WTC11 (cell line): ENCODE results near the gene MIPEP.

ENCODE experiments used
- CREB1 ChIP-seq: sonication (generic); formaldehyde crosslinking; IDR thresholded peaks from 2 replicates; pipeline ENCODE4 v1.8.0; 2023; ENCODE audit warnings: mild to moderate bottlenecking, missing genetic modification reagents
- ETV6 ChIP-seq: sonication (generic); formaldehyde crosslinking; IDR thresholded peaks from 2 replicates; pipeline ENCODE4 v1.8.1; 2022; ENCODE audit warnings: mild to moderate bottlenecking, missing genetic modification reagents
- SP1 ChIP-seq: sonication (generic); formaldehyde crosslinking; conservative IDR thresholded peaks from 2 replicates; pipeline ENCODE4 v1.8.1; 2022; ENCODE audit warnings: missing genetic modification reagents
- TP53 ChIP-seq: sonication (generic); formaldehyde crosslinking; IDR thresholded peaks from 2 replicates; pipeline ENCODE4 v1.8.1; 2023; ENCODE audit warnings: mild to moderate bottlenecking, missing genetic modification reagents
- TF ChIP-seq, protein P1 (sequence below): fragments of 200-600 bp; IDR thresholded peaks from 2 replicates; pipeline ENCODE4 v1.8.0; 2022; ENCODE audit warnings: antibody characterized with exemption
- TF ChIP-seq, protein P2 (sequence below): sonication (generic); formaldehyde crosslinking; IDR thresholded peaks from 2 replicates; pipeline ENCODE4 v1.8.1; 2022; ENCODE audit warnings: low read depth, mild to moderate bottlenecking, moderate library complexity, missing genetic modification reagents, borderline replicate concordance
- TF ChIP-seq, protein P3 (sequence below): sonication (generic); formaldehyde crosslinking; IDR thresholded peaks from 2 replicates; pipeline ENCODE4 v1.8.1; 2023; ENCODE audit warnings: mild to moderate bottlenecking, missing genetic modification reagents
- TF ChIP-seq, protein P4 (sequence below): fragments of 250-450 bp; sonication (Bioruptor Pico); IDR thresholded peaks from 2 replicates; pipeline ENCODE4 v1.9.0; 2021; ENCODE audit warnings: mild to moderate bottlenecking
- TF ChIP-seq, protein P5 (sequence below): sonication (generic); formaldehyde crosslinking; IDR thresholded peaks from 2 replicates; pipeline ENCODE4 v1.8.0; 2022; ENCODE audit warnings: missing genetic modification reagents
- TF ChIP-seq, protein P6 (sequence below): sonication (generic); formaldehyde crosslinking; IDR thresholded peaks from 2 replicates; pipeline ENCODE4 v1.8.0; 2022; ENCODE audit warnings: mild to moderate bottlenecking, missing genetic modification reagents
- TF ChIP-seq, protein P7 (sequence below): sonication (generic); formaldehyde crosslinking; IDR thresholded peaks from 2 replicates; pipeline ENCODE4 v1.8.1; 2022; ENCODE audit warnings: low read depth, missing genetic modification reagents, borderline replicate concordance
- TF ChIP-seq, protein P8 (sequence below): sonication (generic); formaldehyde crosslinking; IDR thresholded peaks from 2 replicates; pipeline ENCODE4 v1.8.1; 2023; ENCODE audit warnings: mild to moderate bottlenecking, missing genetic modification reagents, borderline replicate concordance
- TF ChIP-seq, protein P9 (sequence below): sonication (generic); formaldehyde crosslinking; IDR thresholded peaks from 2 replicates; pipeline ENCODE4 v1.8.0; 2022; ENCODE audit warnings: mild to moderate bottlenecking, missing genetic modification reagents

DNA sequence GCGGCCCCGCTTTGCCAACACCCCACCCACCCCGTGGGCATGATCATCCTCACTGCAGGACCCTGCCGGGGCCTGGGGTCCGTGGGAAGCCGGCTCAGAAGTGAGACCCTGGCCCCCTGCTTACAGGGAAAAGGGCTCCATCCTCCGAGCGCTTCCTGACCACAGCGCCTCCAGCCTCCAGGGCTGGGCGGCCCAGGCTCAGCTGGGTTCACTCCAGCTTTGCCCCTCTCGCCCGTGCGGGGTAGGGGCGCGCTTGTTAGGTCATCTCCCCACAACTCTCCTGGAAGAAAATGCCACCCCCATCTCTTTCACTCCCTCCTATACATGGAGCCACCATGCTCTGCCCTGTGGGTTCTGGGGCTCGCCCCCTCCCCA is 14.7 kb upstream of the MIPEP start:
- TF ChIP-seq, protein P1, sequence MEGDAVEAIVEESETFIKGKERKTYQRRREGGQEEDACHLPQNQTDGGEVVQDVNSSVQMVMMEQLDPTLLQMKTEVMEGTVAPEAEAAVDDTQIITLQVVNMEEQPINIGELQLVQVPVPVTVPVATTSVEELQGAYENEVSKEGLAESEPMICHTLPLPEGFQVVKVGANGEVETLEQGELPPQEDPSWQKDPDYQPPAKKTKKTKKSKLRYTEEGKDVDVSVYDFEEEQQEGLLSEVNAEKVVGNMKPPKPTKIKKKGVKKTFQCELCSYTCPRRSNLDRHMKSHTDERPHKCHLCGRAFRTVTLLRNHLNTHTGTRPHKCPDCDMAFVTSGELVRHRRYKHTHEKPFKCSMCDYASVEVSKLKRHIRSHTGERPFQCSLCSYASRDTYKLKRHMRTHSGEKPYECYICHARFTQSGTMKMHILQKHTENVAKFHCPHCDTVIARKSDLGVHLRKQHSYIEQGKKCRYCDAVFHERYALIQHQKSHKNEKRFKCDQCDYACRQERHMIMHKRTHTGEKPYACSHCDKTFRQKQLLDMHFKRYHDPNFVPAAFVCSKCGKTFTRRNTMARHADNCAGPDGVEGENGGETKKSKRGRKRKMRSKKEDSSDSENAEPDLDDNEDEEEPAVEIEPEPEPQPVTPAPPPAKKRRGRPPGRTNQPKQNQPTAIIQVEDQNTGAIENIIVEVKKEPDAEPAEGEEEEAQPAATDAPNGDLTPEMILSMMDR, result no peak
- TF ChIP-seq, protein P2, sequence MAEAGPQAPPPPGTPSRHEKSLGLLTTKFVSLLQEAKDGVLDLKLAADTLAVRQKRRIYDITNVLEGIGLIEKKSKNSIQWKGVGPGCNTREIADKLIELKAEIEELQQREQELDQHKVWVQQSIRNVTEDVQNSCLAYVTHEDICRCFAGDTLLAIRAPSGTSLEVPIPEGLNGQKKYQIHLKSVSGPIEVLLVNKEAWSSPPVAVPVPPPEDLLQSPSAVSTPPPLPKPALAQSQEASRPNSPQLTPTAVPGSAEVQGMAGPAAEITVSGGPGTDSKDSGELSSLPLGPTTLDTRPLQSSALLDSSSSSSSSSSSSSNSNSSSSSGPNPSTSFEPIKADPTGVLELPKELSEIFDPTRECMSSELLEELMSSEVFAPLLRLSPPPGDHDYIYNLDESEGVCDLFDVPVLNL (CRISPR knock-in tag), result no peak
- TF ChIP-seq, protein P3, sequence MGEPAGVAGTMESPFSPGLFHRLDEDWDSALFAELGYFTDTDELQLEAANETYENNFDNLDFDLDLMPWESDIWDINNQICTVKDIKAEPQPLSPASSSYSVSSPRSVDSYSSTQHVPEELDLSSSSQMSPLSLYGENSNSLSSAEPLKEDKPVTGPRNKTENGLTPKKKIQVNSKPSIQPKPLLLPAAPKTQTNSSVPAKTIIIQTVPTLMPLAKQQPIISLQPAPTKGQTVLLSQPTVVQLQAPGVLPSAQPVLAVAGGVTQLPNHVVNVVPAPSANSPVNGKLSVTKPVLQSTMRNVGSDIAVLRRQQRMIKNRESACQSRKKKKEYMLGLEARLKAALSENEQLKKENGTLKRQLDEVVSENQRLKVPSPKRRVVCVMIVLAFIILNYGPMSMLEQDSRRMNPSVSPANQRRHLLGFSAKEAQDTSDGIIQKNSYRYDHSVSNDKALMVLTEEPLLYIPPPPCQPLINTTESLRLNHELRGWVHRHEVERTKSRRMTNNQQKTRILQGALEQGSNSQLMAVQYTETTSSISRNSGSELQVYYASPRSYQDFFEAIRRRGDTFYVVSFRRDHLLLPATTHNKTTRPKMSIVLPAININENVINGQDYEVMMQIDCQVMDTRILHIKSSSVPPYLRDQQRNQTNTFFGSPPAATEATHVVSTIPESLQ (CRISPR knock-in tag), result no peak
- TF ChIP-seq, protein P4, sequence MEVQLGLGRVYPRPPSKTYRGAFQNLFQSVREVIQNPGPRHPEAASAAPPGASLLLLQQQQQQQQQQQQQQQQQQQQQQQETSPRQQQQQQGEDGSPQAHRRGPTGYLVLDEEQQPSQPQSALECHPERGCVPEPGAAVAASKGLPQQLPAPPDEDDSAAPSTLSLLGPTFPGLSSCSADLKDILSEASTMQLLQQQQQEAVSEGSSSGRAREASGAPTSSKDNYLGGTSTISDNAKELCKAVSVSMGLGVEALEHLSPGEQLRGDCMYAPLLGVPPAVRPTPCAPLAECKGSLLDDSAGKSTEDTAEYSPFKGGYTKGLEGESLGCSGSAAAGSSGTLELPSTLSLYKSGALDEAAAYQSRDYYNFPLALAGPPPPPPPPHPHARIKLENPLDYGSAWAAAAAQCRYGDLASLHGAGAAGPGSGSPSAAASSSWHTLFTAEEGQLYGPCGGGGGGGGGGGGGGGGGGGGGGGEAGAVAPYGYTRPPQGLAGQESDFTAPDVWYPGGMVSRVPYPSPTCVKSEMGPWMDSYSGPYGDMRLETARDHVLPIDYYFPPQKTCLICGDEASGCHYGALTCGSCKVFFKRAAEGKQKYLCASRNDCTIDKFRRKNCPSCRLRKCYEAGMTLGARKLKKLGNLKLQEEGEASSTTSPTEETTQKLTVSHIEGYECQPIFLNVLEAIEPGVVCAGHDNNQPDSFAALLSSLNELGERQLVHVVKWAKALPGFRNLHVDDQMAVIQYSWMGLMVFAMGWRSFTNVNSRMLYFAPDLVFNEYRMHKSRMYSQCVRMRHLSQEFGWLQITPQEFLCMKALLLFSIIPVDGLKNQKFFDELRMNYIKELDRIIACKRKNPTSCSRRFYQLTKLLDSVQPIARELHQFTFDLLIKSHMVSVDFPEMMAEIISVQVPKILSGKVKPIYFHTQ (CRISPR knock-in tag), result no peak
- no peak for TF ChIP-seq TP53 (CRISPR knock-in tag)
- TF ChIP-seq, protein P5, sequence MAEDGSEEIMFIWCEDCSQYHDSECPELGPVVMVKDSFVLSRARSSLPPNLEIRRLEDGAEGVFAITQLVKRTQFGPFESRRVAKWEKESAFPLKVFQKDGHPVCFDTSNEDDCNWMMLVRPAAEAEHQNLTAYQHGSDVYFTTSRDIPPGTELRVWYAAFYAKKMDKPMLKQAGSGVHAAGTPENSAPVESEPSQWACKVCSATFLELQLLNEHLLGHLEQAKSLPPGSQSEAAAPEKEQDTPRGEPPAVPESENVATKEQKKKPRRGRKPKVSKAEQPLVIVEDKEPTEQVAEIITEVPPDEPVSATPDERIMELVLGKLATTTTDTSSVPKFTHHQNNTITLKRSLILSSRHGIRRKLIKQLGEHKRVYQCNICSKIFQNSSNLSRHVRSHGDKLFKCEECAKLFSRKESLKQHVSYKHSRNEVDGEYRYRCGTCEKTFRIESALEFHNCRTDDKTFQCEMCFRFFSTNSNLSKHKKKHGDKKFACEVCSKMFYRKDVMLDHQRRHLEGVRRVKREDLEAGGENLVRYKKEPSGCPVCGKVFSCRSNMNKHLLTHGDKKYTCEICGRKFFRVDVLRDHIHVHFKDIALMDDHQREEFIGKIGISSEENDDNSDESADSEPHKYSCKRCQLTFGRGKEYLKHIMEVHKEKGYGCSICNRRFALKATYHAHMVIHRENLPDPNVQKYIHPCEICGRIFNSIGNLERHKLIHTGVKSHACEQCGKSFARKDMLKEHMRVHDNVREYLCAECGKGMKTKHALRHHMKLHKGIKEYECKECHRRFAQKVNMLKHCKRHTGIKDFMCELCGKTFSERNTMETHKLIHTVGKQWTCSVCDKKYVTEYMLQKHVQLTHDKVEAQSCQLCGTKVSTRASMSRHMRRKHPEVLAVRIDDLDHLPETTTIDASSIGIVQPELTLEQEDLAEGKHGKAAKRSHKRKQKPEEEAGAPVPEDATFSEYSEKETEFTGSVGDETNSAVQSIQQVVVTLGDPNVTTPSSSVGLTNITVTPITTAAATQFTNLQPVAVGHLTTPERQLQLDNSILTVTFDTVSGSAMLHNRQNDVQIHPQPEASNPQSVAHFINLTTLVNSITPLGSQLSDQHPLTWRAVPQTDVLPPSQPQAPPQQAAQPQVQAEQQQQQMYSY (CRISPR knock-in tag), result no peak
- no peak for TF ChIP-seq SP1
- TF ChIP-seq, protein P6, sequence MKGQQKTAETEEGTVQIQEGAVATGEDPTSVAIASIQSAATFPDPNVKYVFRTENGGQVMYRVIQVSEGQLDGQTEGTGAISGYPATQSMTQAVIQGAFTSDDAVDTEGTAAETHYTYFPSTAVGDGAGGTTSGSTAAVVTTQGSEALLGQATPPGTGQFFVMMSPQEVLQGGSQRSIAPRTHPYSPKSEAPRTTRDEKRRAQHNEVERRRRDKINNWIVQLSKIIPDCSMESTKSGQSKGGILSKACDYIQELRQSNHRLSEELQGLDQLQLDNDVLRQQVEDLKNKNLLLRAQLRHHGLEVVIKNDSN (CRISPR knock-in tag), result no peak
- TF ChIP-seq, protein P7, sequence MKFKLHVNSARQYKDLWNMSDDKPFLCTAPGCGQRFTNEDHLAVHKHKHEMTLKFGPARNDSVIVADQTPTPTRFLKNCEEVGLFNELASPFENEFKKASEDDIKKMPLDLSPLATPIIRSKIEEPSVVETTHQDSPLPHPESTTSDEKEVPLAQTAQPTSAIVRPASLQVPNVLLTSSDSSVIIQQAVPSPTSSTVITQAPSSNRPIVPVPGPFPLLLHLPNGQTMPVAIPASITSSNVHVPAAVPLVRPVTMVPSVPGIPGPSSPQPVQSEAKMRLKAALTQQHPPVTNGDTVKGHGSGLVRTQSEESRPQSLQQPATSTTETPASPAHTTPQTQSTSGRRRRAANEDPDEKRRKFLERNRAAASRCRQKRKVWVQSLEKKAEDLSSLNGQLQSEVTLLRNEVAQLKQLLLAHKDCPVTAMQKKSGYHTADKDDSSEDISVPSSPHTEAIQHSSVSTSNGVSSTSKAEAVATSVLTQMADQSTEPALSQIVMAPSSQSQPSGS (CRISPR knock-in tag), result no peak
- no peak for TF ChIP-seq CREB1
- TF ChIP-seq ETV6 (CRISPR knock-in tag), result no peak
- TF ChIP-seq, protein P8, sequence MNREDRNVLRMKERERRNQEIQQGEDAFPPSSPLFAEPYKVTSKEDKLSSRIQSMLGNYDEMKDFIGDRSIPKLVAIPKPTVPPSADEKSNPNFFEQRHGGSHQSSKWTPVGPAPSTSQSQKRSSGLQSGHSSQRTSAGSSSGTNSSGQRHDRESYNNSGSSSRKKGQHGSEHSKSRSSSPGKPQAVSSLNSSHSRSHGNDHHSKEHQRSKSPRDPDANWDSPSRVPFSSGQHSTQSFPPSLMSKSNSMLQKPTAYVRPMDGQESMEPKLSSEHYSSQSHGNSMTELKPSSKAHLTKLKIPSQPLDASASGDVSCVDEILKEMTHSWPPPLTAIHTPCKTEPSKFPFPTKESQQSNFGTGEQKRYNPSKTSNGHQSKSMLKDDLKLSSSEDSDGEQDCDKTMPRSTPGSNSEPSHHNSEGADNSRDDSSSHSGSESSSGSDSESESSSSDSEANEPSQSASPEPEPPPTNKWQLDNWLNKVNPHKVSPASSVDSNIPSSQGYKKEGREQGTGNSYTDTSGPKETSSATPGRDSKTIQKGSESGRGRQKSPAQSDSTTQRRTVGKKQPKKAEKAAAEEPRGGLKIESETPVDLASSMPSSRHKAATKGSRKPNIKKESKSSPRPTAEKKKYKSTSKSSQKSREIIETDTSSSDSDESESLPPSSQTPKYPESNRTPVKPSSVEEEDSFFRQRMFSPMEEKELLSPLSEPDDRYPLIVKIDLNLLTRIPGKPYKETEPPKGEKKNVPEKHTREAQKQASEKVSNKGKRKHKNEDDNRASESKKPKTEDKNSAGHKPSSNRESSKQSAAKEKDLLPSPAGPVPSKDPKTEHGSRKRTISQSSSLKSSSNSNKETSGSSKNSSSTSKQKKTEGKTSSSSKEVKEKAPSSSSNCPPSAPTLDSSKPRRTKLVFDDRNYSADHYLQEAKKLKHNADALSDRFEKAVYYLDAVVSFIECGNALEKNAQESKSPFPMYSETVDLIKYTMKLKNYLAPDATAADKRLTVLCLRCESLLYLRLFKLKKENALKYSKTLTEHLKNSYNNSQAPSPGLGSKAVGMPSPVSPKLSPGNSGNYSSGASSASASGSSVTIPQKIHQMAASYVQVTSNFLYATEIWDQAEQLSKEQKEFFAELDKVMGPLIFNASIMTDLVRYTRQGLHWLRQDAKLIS (CRISPR knock-in tag), result no peak
- TF ChIP-seq, protein P9, sequence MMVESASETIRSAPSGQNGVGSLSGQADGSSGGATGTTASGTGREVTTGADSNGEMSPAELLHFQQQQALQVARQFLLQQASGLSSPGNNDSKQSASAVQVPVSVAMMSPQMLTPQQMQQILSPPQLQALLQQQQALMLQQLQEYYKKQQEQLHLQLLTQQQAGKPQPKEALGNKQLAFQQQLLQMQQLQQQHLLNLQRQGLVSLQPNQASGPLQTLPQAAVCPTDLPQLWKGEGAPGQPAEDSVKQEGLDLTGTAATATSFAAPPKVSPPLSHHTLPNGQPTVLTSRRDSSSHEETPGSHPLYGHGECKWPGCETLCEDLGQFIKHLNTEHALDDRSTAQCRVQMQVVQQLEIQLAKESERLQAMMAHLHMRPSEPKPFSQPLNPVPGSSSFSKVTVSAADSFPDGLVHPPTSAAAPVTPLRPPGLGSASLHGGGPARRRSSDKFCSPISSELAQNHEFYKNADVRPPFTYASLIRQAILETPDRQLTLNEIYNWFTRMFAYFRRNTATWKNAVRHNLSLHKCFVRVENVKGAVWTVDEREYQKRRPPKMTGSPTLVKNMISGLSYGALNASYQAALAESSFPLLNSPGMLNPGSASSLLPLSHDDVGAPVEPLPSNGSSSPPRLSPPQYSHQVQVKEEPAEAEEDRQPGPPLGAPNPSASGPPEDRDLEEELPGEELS (CRISPR knock-in tag), result no peak
